NCI-H146 treated with DMSO at 0.1 percent for 48 hours (cell line): Measurements from ENCODE around the gene RIMS1.
"Not testable (repeated sequence)": the region's sequence is repeated elsewhere in the genome, so short reads cannot be mapped to it uniquely, and the experiment has no call there.

Experiments used
- DNase-seq: peaks from one replicate; lab custom pipeline; 2025; ENCODE audit not compliant: unreplicated experiment; lab: John Stamatoyannopoulos, UW

Gene RIMS1

GRCh38 chr6:71967436-71967835, 81.1 kb downstream of the RIMS1 start:
- DNase-seq, result no peak

GRCh38 chr6:71977884-71978283, 91.5 kb downstream of the RIMS1 start:
- DNase-seq, result no peak

- no peak for DNase-seq
Observed at GRCh38 chr6:71979911-71980310, 93.6 kb downstream of the RIMS1 start.

GRCh38 chr6:71982389-71982788, 96.0 kb downstream of the RIMS1 start:
- no peak for DNase-seq

DNA sequence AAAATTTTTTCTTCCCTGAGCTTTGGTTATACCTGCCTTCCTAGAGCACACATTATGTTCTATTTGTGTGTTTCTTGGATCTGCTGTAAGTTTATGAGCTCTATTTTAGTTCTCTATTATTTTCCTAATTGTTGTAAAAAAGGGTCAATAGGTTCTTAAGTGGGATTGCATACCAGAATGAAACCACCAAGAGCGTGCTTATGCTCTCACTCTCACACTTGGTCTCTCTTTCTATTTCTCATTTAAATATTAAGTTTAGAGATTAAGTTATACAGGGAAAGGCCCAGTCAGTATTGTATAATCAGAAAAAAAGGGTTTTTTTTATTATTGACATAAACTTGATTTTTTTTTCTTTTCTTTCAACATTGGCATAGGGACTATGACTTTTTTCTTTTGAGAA, 96.8 kb downstream of the RIMS1 start:
- no peak for DNase-seq

GRCh38 chr6:71994705-71995271, 108.4 kb downstream of the RIMS1 start:
- no peak for DNase-seq

DNA sequence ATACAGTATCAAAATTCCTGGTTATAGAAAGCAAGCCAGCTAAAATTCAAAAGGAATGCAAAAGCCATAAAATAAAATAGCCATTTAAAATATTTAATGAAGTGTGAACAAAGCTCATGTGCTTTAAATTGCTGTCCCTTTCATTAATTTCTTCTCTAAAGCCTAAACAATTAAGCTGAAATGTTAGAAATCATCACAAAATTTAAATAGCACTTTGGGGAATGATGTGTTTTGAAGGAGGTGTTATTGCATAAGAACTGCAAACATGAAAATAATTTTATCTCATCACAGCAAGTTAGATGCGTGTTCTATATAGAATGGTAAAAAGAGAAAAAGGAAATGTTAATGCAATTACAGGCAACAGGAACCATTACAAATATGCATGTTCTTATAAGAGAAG, 111.0 kb downstream of the RIMS1 start:
- no peak for DNase-seq

DNA sequence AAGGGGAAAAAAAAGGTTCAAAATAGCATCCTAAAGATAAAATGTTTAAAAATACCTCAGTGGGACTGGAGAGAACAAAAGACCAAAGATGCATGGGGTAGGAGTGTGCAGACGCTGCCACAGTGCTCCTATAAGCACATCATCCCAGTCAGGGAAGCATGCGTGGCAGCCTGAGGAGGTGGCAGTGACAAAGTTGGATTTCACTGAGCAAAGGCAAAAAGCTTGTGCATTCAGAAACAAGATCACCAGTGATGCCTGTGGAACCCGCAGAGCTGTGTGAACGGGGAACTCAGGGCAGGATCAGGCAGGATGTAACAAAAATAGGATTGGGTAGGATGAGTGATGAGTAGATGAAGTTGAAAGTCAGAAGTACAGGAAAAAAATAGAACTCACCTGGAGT, 116.1 kb downstream of the RIMS1 start:
- no peak for DNase-seq

GRCh38 chr6:72006591-72006990, 120.2 kb downstream of the RIMS1 start:
- DNase-seq, result not testable (repeated sequence)

DNA sequence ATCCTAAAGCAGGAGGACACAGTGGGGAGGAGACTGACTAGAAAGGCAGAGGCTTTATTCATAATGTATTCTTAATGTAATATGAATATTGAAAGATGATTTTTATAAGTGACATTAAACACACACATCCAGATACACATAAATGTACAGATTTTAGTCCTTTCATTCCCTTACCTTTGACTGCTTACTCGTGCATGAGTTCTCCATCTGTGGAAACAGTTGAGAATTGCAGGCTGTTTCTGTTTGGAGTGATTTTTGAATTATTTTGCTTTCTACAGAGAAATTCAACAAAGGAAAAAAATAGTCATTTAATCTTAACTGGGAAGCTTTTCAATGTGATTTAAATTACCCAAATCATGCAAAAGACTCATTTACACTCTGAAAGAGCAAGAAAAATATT, 136.5 kb downstream of the RIMS1 start:
- no peak for DNase-seq

- DNase-seq, result no peak
Observed at GRCh38 chr6:72031471-72031870, 145.1 kb downstream of the RIMS1 start.

- no peak for DNase-seq
Observed at GRCh38 chr6:72032086-72032485, 145.7 kb downstream of the RIMS1 start.

DNA sequence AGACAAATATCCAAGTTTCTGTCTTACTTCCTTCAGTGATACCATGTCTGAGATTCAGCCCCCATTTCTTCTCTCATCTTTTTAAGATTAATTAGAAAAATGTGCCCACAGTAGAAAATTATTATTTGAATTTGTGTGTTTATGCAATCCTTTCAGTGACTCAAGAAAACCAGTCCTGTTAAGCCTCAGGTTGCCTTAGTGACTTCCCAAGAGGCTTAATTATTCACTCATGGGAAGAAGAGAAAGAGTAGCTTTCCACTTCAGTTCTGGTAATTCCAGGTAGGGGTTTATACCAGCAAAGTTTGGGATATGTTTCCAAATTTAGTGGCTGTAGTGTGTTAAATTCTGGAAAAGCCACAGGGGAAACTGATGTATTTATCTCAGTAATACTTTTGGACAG, 149.1 kb downstream of the RIMS1 start:
- no peak for DNase-seq

DNA sequence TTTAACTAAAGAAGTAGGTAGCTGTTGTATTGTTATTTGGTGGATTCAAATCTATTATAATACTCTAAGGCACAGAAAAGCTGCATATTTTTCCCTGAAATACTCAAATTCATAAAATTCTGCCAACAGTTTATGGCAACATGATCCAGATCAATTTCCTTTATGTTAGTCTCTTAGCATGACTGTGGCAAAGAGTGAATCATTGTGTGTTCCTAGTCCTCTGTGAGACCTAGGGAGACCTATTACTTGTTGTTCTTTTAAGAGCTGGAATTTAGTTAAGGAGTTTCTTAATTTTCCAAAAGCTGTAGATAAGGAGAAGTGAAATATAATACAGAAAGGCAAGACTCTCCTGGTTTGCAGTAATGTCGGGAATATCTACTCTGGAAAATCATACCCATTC, 149.6 kb downstream of the RIMS1 start:
- no peak for DNase-seq

GRCh38 chr6:72037006-72037405, 150.7 kb downstream of the RIMS1 start:
- no peak for DNase-seq

- no peak for DNase-seq
Observed at GRCh38 chr6:72040111-72040510, 153.8 kb downstream of the RIMS1 start.

DNA sequence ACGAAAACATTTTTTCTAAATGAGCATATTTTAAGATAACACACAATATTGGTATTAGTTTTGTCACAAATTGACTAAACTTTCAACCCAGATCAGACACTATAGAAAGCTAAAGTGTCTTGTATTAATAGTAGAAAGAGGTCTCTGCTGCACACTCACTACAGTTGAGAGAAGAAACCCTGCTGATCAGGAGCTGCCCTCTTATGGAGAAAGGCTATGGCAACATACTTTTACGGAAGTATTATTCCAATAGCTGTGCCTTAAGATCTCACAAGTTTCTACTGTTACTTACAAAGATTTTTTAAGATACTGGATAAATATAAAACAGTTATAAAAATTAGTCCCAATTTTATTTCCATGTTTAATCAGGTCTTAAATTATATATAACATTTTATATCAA, 155.7 kb downstream of the RIMS1 start:
- DNase-seq, result no peak

GRCh38 chr6:72048080-72048479, 161.7 kb downstream of the RIMS1 start:
- DNase-seq, result no peak

DNA sequence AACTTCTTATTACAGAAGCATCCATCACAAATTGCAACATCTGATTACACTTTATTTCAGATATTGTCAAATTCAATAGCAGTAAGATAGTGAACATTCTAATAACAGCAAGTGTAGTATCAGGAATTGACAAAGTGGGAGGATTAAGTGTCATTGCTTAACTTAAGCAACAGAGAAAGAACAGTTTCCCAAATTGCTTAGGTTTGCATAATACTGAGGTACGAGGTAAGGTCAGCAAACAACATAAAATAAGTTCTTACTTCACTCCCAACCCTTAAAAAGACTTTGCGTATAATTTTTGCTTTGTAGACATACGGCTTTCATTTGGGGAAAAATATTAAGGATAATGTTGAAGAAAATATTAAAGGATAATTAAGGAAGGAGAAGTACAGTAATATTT, 163.0 kb downstream of the RIMS1 start:
- DNase-seq, result no peak

DNA sequence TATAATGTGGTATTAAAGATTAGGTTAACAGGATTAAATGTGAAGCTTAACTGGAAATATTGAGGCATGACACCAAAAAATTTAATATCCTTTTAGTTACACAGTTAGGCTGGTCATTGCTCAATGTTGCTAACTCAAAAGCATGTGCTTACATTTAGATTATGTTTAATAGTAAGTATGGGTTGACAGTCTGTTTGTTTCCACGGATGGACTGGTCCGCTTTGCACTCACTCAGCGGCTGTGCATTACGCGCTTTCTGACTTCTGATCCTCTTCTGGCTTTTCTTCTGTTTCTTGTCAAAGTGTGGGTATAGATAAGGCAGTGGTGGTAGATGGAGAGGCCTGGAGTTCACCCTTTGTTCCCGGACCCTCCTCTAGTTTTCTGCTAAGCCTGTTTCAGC, 174.9 kb downstream of the RIMS1 start:
- no peak for DNase-seq

- no peak for DNase-seq
Observed at GRCh38 chr6:72064399-72064975, 178.1 kb downstream of the RIMS1 start.

- DNase-seq, result no peak
Observed at GRCh38 chr6:72078096-72078495, 191.7 kb downstream of the RIMS1 start.

DNA sequence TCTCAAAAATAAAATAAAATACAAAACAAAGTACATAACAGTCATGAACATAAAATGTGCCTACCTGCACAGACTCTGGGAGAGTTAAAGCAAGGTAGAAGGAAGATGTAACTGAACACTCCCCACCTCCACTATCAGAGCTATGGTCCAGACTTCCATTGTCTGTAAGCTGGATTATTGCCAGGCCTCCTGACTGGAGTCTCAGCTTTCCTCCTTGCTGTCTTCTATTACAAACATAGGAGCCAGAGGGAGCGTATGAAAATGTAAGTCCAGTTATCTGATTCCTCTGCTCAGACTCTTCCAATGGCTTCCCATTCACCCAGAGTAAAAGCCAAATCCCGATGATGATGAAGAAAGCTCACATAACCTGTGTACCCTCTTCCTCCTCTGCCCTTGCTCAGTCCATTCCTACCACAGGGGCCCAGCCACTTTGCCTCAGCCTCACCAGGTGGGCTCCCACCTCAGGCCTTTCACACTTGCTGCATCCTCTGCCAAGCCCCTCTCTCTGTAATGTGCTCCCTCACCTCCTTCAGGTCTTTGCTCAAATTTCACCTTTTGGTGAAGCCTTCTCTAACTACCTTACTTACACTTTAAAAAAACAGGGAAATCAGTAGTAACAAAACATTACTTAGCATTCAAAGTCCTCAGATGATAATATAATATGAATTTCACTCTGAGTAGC, 194.1 kb downstream of the RIMS1 start:
- DNase-seq, result no peak
